HCT116 (cell line): Measurements from ENCODE around the gene PLB1. TPM values are rescaled to one million over a fixed set of nuclear protein-coding genes. Genes with fewer than 3 reads are reported as not detected.

Experiments
- ATAC-seq: fragments of 200-7000 bp; cut with Tn5 transposase; 2 replicates; pipeline ENCODE4 v1.9.1; 2020; ENCODE audit warnings: mild to moderate bottlenecking, moderate library complexity
- BruUV-seq: library from RNA; stranded (reverse); fragments of 400-500 nt; replicated peaks from 2 replicates; lab custom pipeline; 2021; lab: Mats Ljungman, UMichigan
- CTCF ChIA-PET: fragments of 300-600 bp; sonication (Branson Sonifier 250); formaldehyde crosslinking; loops from one replicate; lab custom pipeline; 2021; ENCODE audit warnings: antibody characterized with exemption; lab: Charles Lee
- POLR2A ChIA-PET: fragments of 300-600, 350-600 bp; sonication (Branson Sonifier 250); formaldehyde crosslinking; loops from one replicate; lab custom pipeline; 2021; ENCODE audit warnings: antibody characterized with exemption; lab: Charles Lee
- RAD21 ChIA-PET, 2 experiments: fragments of 300-600 bp; sonication (Branson Sonifier 250); formaldehyde crosslinking; loops; one replicate each; lab custom pipeline; 2023; ENCODE audit warnings: low total read pairs in 2 of 2; ENCODE audit not compliant: uncharacterized antibody in 2 of 2, unreplicated experiment in 2 of 2, low non-redundant PET in 1 of 2; lab: Charles Lee
- DNase-seq: peaks from one replicate; pipeline ENCODE4 v3.0.0-alpha.2; 2010; ENCODE audit warnings: low read depth, low spot score
- H2AFZ ChIP-seq: fragments of 200-600 bp; shearing (Covaris generic), sonication (generic); 2 replicates; pipeline ENCODE4 v1.6.1; 2017; ENCODE audit warnings: low read depth, mixed run types, mixed read lengths, antibody characterized with exemption, low read length; ENCODE audit not compliant: poor library complexity, severe bottlenecking
- H3K27ac ChIP-seq: 2 replicates; pipeline ENCODE4 v1.5.1; 2012; ENCODE audit warnings: low read depth, low read length
- H3K27me3 ChIP-seq: fragments of 200-600 bp; sonication (generic); 2 replicates; pipeline ENCODE4 v1.6.1; 2016; ENCODE audit warnings: mixed run types, low read length, mixed read lengths; ENCODE audit not compliant: insufficient read depth
- H3K36me3 ChIP-seq, 2 experiments: fragments of 200-500 bp in 1 of 2; fragments of 200-600 bp in 1 of 2; sonication (Bioruptor generic) in 1 of 2; sonication (generic) in 1 of 2; 2 replicates each; pipeline versions ENCODE4 v1.5.1 to v1.6.1; 2014 to 2016; ENCODE audit warnings: low read length in 2 of 2, inconsistent platforms in 1 of 2, mixed read lengths in 1 of 2, mixed run types in 1 of 2; ENCODE audit not compliant: insufficient read depth in 2 of 2, control insufficient read depth in 1 of 2
- H3K4me1 ChIP-seq, 2 experiments: fragments of 200-600 bp in 1 of 2; sonication (generic) in 1 of 2; 2 replicates each; pipeline versions ENCODE4 v1.5.1 to v1.6.1; 2012 to 2017; ENCODE audit warnings: low read length in 2 of 2, inconsistent platforms in 1 of 2, mild to moderate bottlenecking in 1 of 2, mixed read lengths in 1 of 2, mixed run types in 1 of 2, moderate library complexity in 1 of 2; ENCODE audit not compliant: insufficient read depth in 2 of 2, control insufficient read depth in 1 of 2
- H3K4me2 ChIP-seq: fragments of 200-600 bp; sonication (generic); 2 replicates; pipeline ENCODE4 v1.6.1; 2017; ENCODE audit warnings: mixed run types, low read length, mixed read lengths
- H3K4me3 ChIP-seq, 2 experiments: fragments of 200-600 bp in 1 of 2; sonication (generic) in 1 of 2; replicated peaks in 1 of 2; 2 replicates each; pipeline ENCODE4 v1.5.1; 2011 to 2016; ENCODE audit warnings: low read length in 2 of 2, control low read depth in 1 of 2, low read depth in 1 of 2, mild to moderate bottlenecking in 1 of 2, mixed read lengths in 1 of 2, mixed run types in 1 of 2
- H3K79me2 ChIP-seq: fragments of 200-600 bp; sonication (generic); 2 replicates; pipeline ENCODE4 v1.6.1; 2017; ENCODE audit warnings: mild to moderate bottlenecking, mixed run types, low read length, moderate library complexity, mixed read lengths; ENCODE audit not compliant: insufficient read depth
- H3K9ac ChIP-seq: fragments of 200-600 bp; sonication (generic); 2 replicates; pipeline ENCODE4 v1.6.1; 2016; ENCODE audit warnings: low read length, mixed read lengths
- H3K9me2 ChIP-seq: fragments of 200-600 bp; sonication (generic), shearing (Covaris generic); 2 replicates; pipeline ENCODE4 v1.6.1; 2017; ENCODE audit warnings: mixed run types, mild to moderate bottlenecking, moderate library complexity; ENCODE audit not compliant: insufficient read depth
- H3K9me3 ChIP-seq, 2 experiments: fragments of 200-500 bp in 1 of 2; fragments of 200-600 bp in 1 of 2; sonication (Bioruptor generic) in 1 of 2; sonication (generic) in 1 of 2; 2 replicates each; pipeline ENCODE4 v1.6.1; 2014 to 2017; ENCODE audit warnings: low read length in 2 of 2, mixed read lengths in 2 of 2, inconsistent platforms in 1 of 2, low read depth in 1 of 2, mild to moderate bottlenecking in 1 of 2, mixed run types in 1 of 2, moderate library complexity in 1 of 2; ENCODE audit not compliant: control insufficient read depth in 1 of 2, insufficient read depth in 1 of 2
- H4K20me1 ChIP-seq: fragments of 200-600 bp; sonication (generic), shearing (Covaris generic); 2 replicates; pipeline ENCODE4 v1.6.1; 2017; ENCODE audit warnings: mixed run types, mild to moderate bottlenecking, moderate library complexity; ENCODE audit not compliant: insufficient read depth
- ATF3 ChIP-seq: IDR thresholded peaks from 2 replicates; pipeline ENCODE4 v1.6.1; 2012
- CBX3 ChIP-seq: IDR thresholded peaks from 2 replicates; pipeline ENCODE4 v1.6.1; 2012; ENCODE audit warnings: low read depth
- ELF1 ChIP-seq: IDR thresholded peaks from 2 replicates; pipeline ENCODE4 v1.6.1; 2012; ENCODE audit warnings: low read depth, borderline replicate concordance
- JUND ChIP-seq: IDR thresholded peaks from 2 replicates; pipeline ENCODE4 v1.6.1; 2012
- POLR2A ChIP-seq: IDR thresholded peaks from 2 replicates; pipeline ENCODE4 v1.7.0; 2011; ENCODE audit warnings: borderline replicate concordance; ENCODE audit not compliant: insufficient read depth, insufficient read length; ENCODE audit errors: extremely low read depth
- SRF ChIP-seq: IDR thresholded peaks from 2 replicates; pipeline ENCODE4 v1.6.1; 2012; ENCODE audit warnings: low read depth
- YY1 ChIP-seq: IDR thresholded peaks from 2 replicates; pipeline ENCODE4 v1.6.1; 2011; ENCODE audit warnings: low read length, low read depth, moderate library complexity, mild to moderate bottlenecking; ENCODE audit not compliant: insufficient replicate concordance; ENCODE audit errors: extremely low read depth
- intact Hi-C: fragments of 100-400 bp; cut with micrococcal nuclease; formaldehyde crosslinking; loops from 2 replicates; pipeline ENCODE4 v1.10.0; 2022
- total RNA-seq: library from RNA; stranded (reverse); gene quantifications from one replicate; pipeline ENCODE4 v1.2.1, GENCODE V29; 2021; ENCODE audit not compliant: unreplicated experiment
- TF ChIP-seq, protein P1 (sequence below), 3 experiments: fragments of 200-600 bp in 1 of 3; sonication (generic) in 1 of 3; IDR thresholded peaks in 2 of 3; conservative IDR thresholded peaks in 1 of 3; 2 replicates each; pipeline ENCODE4 v1.5.1; 2012 to 2017; ENCODE audit warnings: low read depth in 2 of 3, low read length in 2 of 3, antibody characterized with exemption in 1 of 3, borderline replicate concordance in 1 of 3, control low read depth in 1 of 3, mild to moderate bottlenecking in 1 of 3, mixed read lengths in 1 of 3, mixed run types in 1 of 3, moderate library complexity in 1 of 3; ENCODE audit not compliant: insufficient read depth in 1 of 3
- TF ChIP-seq, protein P2 (sequence below): IDR thresholded peaks from 2 replicates; pipeline ENCODE4 v1.6.1; 2011; ENCODE audit warnings: mild to moderate bottlenecking, low read length, moderate library complexity; ENCODE audit not compliant: insufficient replicate concordance; ENCODE audit errors: extremely low read depth

PLB1 gene
- total RNA-seq, 1 experiment from 2014 or later = 0.49 TPM

DNA sequence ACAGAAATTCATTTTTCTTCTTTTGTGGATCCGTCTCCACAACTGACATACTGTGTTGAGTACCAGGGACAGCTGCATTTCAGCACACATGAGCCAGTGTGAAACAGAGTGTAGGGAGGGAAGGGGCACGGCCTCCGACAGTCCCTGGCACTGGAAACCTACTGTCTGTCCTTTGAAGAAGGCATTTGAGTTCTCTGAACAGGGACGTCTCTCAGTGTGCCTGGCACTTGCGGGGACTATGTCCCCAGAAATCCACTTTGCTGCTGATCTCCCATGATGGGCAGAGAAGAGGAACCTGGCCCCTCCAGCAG is 48.1 kb downstream of the PLB1 start (continued):
- TF ChIP-seq, protein P1, sequence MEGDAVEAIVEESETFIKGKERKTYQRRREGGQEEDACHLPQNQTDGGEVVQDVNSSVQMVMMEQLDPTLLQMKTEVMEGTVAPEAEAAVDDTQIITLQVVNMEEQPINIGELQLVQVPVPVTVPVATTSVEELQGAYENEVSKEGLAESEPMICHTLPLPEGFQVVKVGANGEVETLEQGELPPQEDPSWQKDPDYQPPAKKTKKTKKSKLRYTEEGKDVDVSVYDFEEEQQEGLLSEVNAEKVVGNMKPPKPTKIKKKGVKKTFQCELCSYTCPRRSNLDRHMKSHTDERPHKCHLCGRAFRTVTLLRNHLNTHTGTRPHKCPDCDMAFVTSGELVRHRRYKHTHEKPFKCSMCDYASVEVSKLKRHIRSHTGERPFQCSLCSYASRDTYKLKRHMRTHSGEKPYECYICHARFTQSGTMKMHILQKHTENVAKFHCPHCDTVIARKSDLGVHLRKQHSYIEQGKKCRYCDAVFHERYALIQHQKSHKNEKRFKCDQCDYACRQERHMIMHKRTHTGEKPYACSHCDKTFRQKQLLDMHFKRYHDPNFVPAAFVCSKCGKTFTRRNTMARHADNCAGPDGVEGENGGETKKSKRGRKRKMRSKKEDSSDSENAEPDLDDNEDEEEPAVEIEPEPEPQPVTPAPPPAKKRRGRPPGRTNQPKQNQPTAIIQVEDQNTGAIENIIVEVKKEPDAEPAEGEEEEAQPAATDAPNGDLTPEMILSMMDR (IDR thresholded peaks at IDR 0.05 in 2 of 3, conservative IDR thresholded peaks at IDR 0.05 in 1 of 3; ENCODE audit: borderline replicate concordance in 1 of 3, insufficient read depth in 1 of 3, low read depth in 2 of 3, low read length in 2 of 3) = no peak
- TF ChIP-seq, protein P2, sequence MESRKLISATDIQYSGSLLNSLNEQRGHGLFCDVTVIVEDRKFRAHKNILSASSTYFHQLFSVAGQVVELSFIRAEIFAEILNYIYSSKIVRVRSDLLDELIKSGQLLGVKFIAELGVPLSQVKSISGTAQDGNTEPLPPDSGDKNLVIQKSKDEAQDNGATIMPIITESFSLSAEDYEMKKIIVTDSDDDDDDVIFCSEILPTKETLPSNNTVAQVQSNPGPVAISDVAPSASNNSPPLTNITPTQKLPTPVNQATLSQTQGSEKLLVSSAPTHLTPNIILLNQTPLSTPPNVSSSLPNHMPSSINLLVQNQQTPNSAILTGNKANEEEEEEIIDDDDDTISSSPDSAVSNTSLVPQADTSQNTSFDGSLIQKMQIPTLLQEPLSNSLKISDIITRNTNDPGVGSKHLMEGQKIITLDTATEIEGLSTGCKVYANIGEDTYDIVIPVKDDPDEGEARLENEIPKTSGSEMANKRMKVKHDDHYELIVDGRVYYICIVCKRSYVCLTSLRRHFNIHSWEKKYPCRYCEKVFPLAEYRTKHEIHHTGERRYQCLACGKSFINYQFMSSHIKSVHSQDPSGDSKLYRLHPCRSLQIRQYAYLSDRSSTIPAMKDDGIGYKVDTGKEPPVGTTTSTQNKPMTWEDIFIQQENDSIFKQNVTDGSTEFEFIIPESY = no peak
- TF ChIP-seq JUND = no peak
- TF ChIP-seq POLR2A = no peak
- TF ChIP-seq ATF3 = no peak
- TF ChIP-seq ELF1 = no peak
- no peak for TF ChIP-seq CBX3
- TF ChIP-seq YY1 = no peak

DNA sequence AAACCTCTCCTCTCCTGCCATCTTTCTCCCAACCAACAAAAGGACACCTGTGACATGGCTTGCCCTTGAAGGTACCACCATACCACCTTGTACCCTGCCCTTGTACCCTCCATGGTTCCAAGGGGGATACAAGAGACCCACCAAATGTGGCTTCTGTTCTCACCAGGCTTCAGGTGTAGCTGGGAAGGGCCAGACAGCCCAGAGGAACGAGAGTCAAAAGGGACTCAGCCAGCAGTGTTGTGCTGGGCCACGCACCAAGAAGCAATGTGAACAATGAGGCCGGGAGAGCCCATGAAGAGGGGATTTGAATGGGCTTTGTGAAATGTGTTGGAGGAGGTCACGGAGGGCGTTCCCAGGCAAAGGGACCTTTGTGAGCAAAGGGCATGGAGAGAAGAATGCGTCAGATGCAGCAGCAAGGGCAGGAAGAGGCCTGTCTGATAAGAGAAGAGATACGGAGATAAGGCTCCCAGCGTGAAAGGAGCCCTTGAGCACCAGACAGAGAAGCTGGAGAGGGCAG is 48.6 kb downstream of the PLB1 start:
- ChIA-PET POLR2A (no interaction called here), CTCF (no interaction called here), RAD21 (no interaction called here)
- no peak for TF ChIP-seq SRF
- H3K27ac ChIP-seq = no peak overlapping the region
- no peaks in the 10 kb centered on the region for H4K20me1 ChIP-seq
- H3K9ac ChIP-seq = no peak overlapping the region
- H3K36me3 ChIP-seq = no peaks in the 10 kb centered on the region
- no peaks in the 10 kb centered on the region for H3K9me2 ChIP-seq
- H2AFZ ChIP-seq = no peak overlapping the region
- H3K4me2 ChIP-seq = no peak overlapping the region
- H3K79me2 ChIP-seq = no peaks in the 10 kb centered on the region
- ATAC-seq (no peak), DNase-seq (no peak)
- intact Hi-C loops = no loop called here
- no peaks in the 10 kb centered on the region for H3K9me3 ChIP-seq
- no peaks in the 10 kb centered on the region for H3K27me3 ChIP-seq
- H3K4me1 ChIP-seq = no peaks in the 10 kb centered on the region
- no peak overlapping the region for H3K4me3 ChIP-seq
- BruUV-seq = no TSS peak
